Muscle of leg (tissue), 11 donors: ENCODE results near the gene SIGLEC8. TPM values are rescaled to one million over a fixed set of nuclear protein-coding genes. Genes with fewer than 3 reads are reported as not detected.

ENCODE experiments used
- DNase-seq: peaks from one replicate; pipeline ENCODE4 v3.0.0; 2013
- H3K27ac ChIP-seq: one replicate; pipeline ENCODE4 v1.5.1; 2013; ENCODE audit warnings: mild to moderate bottlenecking, low read length, control low read depth
- H3K27me3 ChIP-seq: one replicate; pipeline ENCODE4 v1.6.1; 2013; ENCODE audit warnings: low read length; ENCODE audit not compliant: control insufficient read depth, insufficient read depth
- H3K36me3 ChIP-seq: one replicate; pipeline ENCODE4 v1.6.1; 2013; ENCODE audit warnings: low read length; ENCODE audit not compliant: control insufficient read depth, insufficient read depth
- H3K4me1 ChIP-seq: one replicate; pipeline ENCODE4 v1.6.1; 2013; ENCODE audit warnings: low read length; ENCODE audit not compliant: control insufficient read depth, insufficient read depth
- H3K4me3 ChIP-seq: one replicate; pipeline ENCODE4 v1.5.1; 2013; ENCODE audit warnings: low read length, control low read depth
- H3K9me3 ChIP-seq: replicated peaks from 2 replicates; pipeline ENCODE4 v1.6.1; 2013; ENCODE audit warnings: low read depth, low read length; ENCODE audit not compliant: control insufficient read depth
- WGBS: methylation state at CpG from one replicate; pipeline ENCODE4 v1.1.5; 2013; ENCODE audit warnings: missing lambda C conversion rate; ENCODE audit not compliant: insufficient coverage; 5-methylcytosine and 5-hydroxymethylcytosine counted together
- polyA plus RNA-seq, 8 donors: library from polyadenylated mRNA; unstranded; fragments of 120-200 nt; gene quantifications; one replicate each; pipeline versions ENCODE4 v1.2.1 to v1.2.3, GENCODE V29; 2013; ENCODE audit warnings: inconsistent platforms in 1 of 8, low replicate concordance in 1 of 8; ENCODE audit not compliant: insufficient read length in 8 of 8, insufficient read depth in 1 of 8
- total RNA-seq: library from RNA; stranded (reverse); fragments of 120-200 nt; gene quantifications from one replicate; pipeline ENCODE4 v1.2.4, GENCODE V29; 2013

The SIGLEC8 gene
- total and polyA plus RNA-seq, 9 donors: 0.04 to 0.23 (median 0.07) TPM; not detected in 4

GRCh38 chr19:51407511-51408131 is 50.6 kb downstream of the SIGLEC8 start:
- no peaks in the 10 kb centered on the region for H3K27me3 ChIP-seq
- H3K36me3 ChIP-seq: no peaks in the 10 kb centered on the region
- 30% methylated on average over 6 of the region's 6 CpGs for WGBS
- DNase-seq: peak; percentile 25
- H3K27ac ChIP-seq: no peak overlapping the region
- no peaks in the 10 kb centered on the region for H3K9me3 ChIP-seq
- H3K4me3 ChIP-seq: no peak overlapping the region
- H3K4me1 ChIP-seq: no peaks in the 10 kb centered on the region

- Histone ChIP-seq H3K9me3 (peaks cover 6% of the 10 kb centered on the region), H3K4me3 (no peak overlapping the region), H3K4me1 (no peaks in the 10 kb centered on the region), H3K27ac (no peak overlapping the region), H3K36me3 (no peaks in the 10 kb centered on the region), H3K27me3 (no peaks in the 10 kb centered on the region)
- no peak for DNase-seq
- WGBS: 87% methylated on average over 9 of the region's 9 CpGs
Observed at GRCh38 chr19:51402117-51402516, 56.1 kb downstream of the SIGLEC8 start.

Other genes starting within 250 kb of the SIGLEC8 start
- 2.3 TPM for gene CD33, start 233.4 kb downstream of the SIGLEC8 start, total RNA-seq
- gene CD33, start 233.4 kb downstream of the SIGLEC8 start, polyA plus RNA-seq: 1 to 10 TPM; 2.2 to 3.9 (median 2.8) TPM
- gene SIGLECL1, start 207.4 kb downstream of the SIGLEC8 start, total RNA-seq: not detected
- gene SIGLECL1, start 207.4 kb downstream of the SIGLEC8 start, polyA plus RNA-seq: not detected
- not detected for gene IGLON5, start 146.8 kb downstream of the SIGLEC8 start, total RNA-seq
- under 1 TPM; 0.14 to 0.73 (median 0.21) TPM for gene IGLON5, start 146.8 kb downstream of the SIGLEC8 start, polyA plus RNA-seq
- 0.49 TPM for gene VSIG10L, start 116.3 kb downstream of the SIGLEC8 start, total RNA-seq
- gene VSIG10L, start 116.3 kb downstream of the SIGLEC8 start, polyA plus RNA-seq: 1 to 10 TPM in 6 of 8 donors, under 1 TPM in 2; 0.80 to 1.7 (median 1.3) TPM
- 50.1 TPM for gene ETFB, start 92.1 kb downstream of the SIGLEC8 start, total RNA-seq
- gene ETFB, start 92.1 kb downstream of the SIGLEC8 start, polyA plus RNA-seq: 10 to 100 TPM; 49.5 to 56.8 (median 53.7) TPM
- 0.44 TPM for gene CLDND2, start 89.5 kb downstream of the SIGLEC8 start, total RNA-seq
- 1 to 10 TPM in 4 of 8 donors, under 1 TPM in 4; 0.46 to 1.7 (median 1.0) TPM for gene CLDND2, start 89.5 kb downstream of the SIGLEC8 start, polyA plus RNA-seq
- gene NKG7, start 85.8 kb downstream of the SIGLEC8 start, total RNA-seq: 0.80 TPM
- 1 to 10 TPM; 1.6 to 3.9 (median 2.2) TPM for gene NKG7, start 85.8 kb downstream of the SIGLEC8 start, polyA plus RNA-seq
- gene LIM2, start 70.5 kb downstream of the SIGLEC8 start, total RNA-seq: not detected
- not detected for gene LIM2, start 70.5 kb downstream of the SIGLEC8 start, polyA plus RNA-seq
- gene C19orf84, start 67.9 kb downstream of the SIGLEC8 start, total RNA-seq: not detected
- under 1 TPM in 2 of 8 donors, not detected in 6; 0.17 to 0.44 TPM for gene C19orf84, start 67.9 kb downstream of the SIGLEC8 start, polyA plus RNA-seq
- gene SIGLEC10, start 40.8 kb downstream of the SIGLEC8 start, total RNA-seq: 0.22 TPM
- gene SIGLEC10, start 40.8 kb downstream of the SIGLEC8 start, polyA plus RNA-seq: 1 to 10 TPM in 6 of 8 donors, under 1 TPM in 2; 0.49 to 1.6 (median 1.1) TPM
- not detected for gene CEACAM18, start 20.1 kb upstream of the SIGLEC8 start, total RNA-seq
- gene CEACAM18, start 20.1 kb upstream of the SIGLEC8 start, polyA plus RNA-seq: not detected
- gene SIGLEC12, start 43.3 kb upstream of the SIGLEC8 start, total RNA-seq: not detected
- gene SIGLEC12, start 43.3 kb upstream of the SIGLEC8 start, polyA plus RNA-seq: under 1 TPM in 5 of 8 donors, not detected in 3; 0.11 to 0.48 (median 0.20) TPM
- 0.22 TPM for gene SIGLEC6, start 73.2 kb upstream of the SIGLEC8 start, total RNA-seq
- gene SIGLEC6, start 73.2 kb upstream of the SIGLEC8 start, polyA plus RNA-seq: under 1 TPM in 4 of 8 donors, not detected in 4; 0.07 to 0.29 (median 0.18) TPM
- 6.6 TPM for gene ZNF175, start 112.8 kb upstream of the SIGLEC8 start, total RNA-seq
- 1 to 10 TPM; 6.5 to 9.7 (median 7.7) TPM for gene ZNF175, start 112.8 kb upstream of the SIGLEC8 start, polyA plus RNA-seq
- gene SIGLEC5, start 171.9 kb upstream of the SIGLEC8 start, total RNA-seq: 0.13 TPM
- under 1 TPM; 0.15 to 0.75 (median 0.48) TPM for gene SIGLEC5, start 171.9 kb upstream of the SIGLEC8 start, polyA plus RNA-seq
- 0.58 TPM for gene SIGLEC14, start 188.4 kb upstream of the SIGLEC8 start, total RNA-seq
- gene SIGLEC14, start 188.4 kb upstream of the SIGLEC8 start, polyA plus RNA-seq: 1 to 10 TPM; 1.1 to 2.7 (median 1.5) TPM
- 9.3 TPM for gene SPACA6, start 234.9 kb upstream of the SIGLEC8 start, total RNA-seq
- 10 to 100 TPM in 3 of 8 donors, 1 to 10 TPM in 5; 6.1 to 15.2 (median 9.8) TPM for gene SPACA6, start 234.9 kb upstream of the SIGLEC8 start, polyA plus RNA-seq